Measurements from ENCODE around the gene WNT3A. TPM values are rescaled to one million over a fixed set of nuclear protein-coding genes. Genes with fewer than 3 reads are reported as not detected.

The WNT3A gene
- polyA plus RNA-seq, 1 donor, result not detected

DNA sequence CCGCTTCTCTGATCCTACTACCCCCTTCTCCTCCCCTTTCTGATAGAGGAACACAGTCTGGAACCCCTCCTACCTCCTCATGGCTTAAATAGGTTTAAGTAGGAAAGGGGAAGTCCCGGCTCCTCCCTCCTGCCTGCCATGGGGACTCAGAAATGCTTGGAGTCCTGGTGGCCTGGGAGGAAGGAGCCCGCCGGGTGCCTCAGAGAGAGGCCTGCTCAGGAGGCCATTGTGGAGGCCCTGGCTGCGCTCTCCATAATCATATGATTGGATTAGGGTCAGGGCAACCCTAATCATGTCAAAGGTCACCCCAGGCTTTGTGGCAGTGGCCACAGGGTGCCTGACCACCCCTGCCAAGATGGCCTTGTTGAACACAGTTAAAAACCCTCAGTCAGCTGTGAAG lies 29.0 kb downstream of the WNT3A start:
- no CpG with 5 or more reads among the region's 5 CpGs for WGBS (ENCODE audit: insufficient coverage, low lambda C conversion rate)
- H3K27me3 ChIP-seq (ENCODE audit: control insufficient read depth, insufficient read depth, low read length), result peaks cover 55% of the 10 kb centered on the region

GRCh38 chr1:228036701-228037231 lies 30.0 kb downstream of the WNT3A start:
- no peak for DNase-seq
- no CpG with 5 or more reads among the region's 8 CpGs for WGBS (ENCODE audit: insufficient coverage, low lambda C conversion rate)
- H3K36me3 ChIP-seq (ENCODE audit: control insufficient read depth, insufficient read depth, low read length), result no peaks in the 10 kb centered on the region
- no peaks in the 10 kb centered on the region for H3K9me3 ChIP-seq (ENCODE audit: control insufficient read depth, low read depth, low read length)
- H3K4me3 ChIP-seq (ENCODE audit: low read length), result no peak overlapping the region
- H3K4me1 ChIP-seq (ENCODE audit: control insufficient read depth, insufficient read depth, low read length), result no peaks in the 10 kb centered on the region
- no peak overlapping the region for H3K27ac ChIP-seq (ENCODE audit: low read length)
- H3K27me3 ChIP-seq (ENCODE audit: control insufficient read depth, insufficient read depth, low read length), result peaks cover 58% of the 10 kb centered on the region

More for the DNA sequence above, 29.0 kb downstream of the WNT3A start:
- H3K9me3 ChIP-seq (ENCODE audit: control insufficient read depth, low read depth, low read length), result no peaks in the 10 kb centered on the region
- no peaks in the 10 kb centered on the region for H3K36me3 ChIP-seq (ENCODE audit: control insufficient read depth, insufficient read depth, low read length)
- no peaks in the 10 kb centered on the region for H3K4me1 ChIP-seq (ENCODE audit: control insufficient read depth, insufficient read depth, low read length)
- no peak overlapping the region for H3K27ac ChIP-seq (ENCODE audit: low read length)
- H3K4me3 ChIP-seq (ENCODE audit: low read length), result no peak overlapping the region
- DNase-seq, result no peak

GRCh38 chr1:228037401-228038386 lies 30.9 kb downstream of the WNT3A start:
- no peak overlapping the region for H3K4me3 ChIP-seq (ENCODE audit: low read length)
- H3K27me3 ChIP-seq (ENCODE audit: control insufficient read depth, insufficient read depth, low read length), result peaks cover 58% of the 10 kb centered on the region
- H3K9me3 ChIP-seq (ENCODE audit: control insufficient read depth, low read depth, low read length), result peaks cover under 1% of the 10 kb centered on the region
- DNase-seq, result peak; percentile 26 to 43
- H3K27ac ChIP-seq (ENCODE audit: low read length), result no peak overlapping the region
- H3K36me3 ChIP-seq (ENCODE audit: control insufficient read depth, insufficient read depth, low read length), result no peaks in the 10 kb centered on the region
- no peaks in the 10 kb centered on the region for H3K4me1 ChIP-seq (ENCODE audit: control insufficient read depth, insufficient read depth, low read length)
- no CpG with 5 or more reads among the region's 80 CpGs for WGBS (ENCODE audit: insufficient coverage, low lambda C conversion rate)

DNA sequence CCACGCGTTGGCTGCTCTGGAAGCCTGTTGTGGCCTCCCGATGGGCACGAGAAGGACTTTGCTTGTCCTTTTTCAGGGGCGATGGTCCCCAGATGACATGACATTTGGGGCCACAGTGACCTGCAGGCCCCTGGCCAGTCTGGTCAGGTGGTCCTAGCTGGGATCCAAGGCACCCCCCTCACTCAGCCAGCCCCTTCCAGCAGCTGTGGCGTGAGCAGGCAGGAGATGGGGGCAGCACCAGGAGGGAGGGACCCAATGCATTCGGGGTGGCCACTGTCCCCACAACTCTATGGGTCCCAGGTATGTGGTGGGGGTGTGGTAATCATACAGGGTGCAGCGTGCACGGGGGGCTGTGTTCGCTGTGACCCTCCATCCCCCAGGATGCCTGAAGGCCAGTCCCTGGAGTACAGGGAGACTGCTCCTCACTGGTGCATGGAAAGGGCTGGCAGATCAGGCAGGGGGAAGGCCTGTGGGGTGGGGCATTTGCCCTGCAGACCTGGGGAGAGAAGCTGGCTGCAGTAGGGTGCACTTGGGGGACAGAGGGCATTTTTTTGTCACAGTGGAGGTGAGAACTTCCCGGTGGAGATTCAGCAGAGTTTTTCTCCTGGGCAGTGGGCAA lies 31.7 kb downstream of the WNT3A start:
- DNase-seq, result no peak
- Histone ChIP-seq H3K27ac (ENCODE audit: low read length) (no peak overlapping the region), H3K36me3 (ENCODE audit: control insufficient read depth, insufficient read depth, low read length) (no peaks in the 10 kb centered on the region), H3K4me3 (ENCODE audit: low read length) (no peak overlapping the region), H3K27me3 (ENCODE audit: control insufficient read depth, insufficient read depth, low read length) (peaks cover 61% of the 10 kb centered on the region), H3K9me3 (ENCODE audit: control insufficient read depth, low read depth, low read length) (peaks cover 2% of the 10 kb centered on the region), H3K4me1 (ENCODE audit: control insufficient read depth, insufficient read depth, low read length) (no peaks in the 10 kb centered on the region)
- no CpG with 5 or more reads among the region's 11 CpGs for WGBS (ENCODE audit: insufficient coverage, low lambda C conversion rate)

DNA sequence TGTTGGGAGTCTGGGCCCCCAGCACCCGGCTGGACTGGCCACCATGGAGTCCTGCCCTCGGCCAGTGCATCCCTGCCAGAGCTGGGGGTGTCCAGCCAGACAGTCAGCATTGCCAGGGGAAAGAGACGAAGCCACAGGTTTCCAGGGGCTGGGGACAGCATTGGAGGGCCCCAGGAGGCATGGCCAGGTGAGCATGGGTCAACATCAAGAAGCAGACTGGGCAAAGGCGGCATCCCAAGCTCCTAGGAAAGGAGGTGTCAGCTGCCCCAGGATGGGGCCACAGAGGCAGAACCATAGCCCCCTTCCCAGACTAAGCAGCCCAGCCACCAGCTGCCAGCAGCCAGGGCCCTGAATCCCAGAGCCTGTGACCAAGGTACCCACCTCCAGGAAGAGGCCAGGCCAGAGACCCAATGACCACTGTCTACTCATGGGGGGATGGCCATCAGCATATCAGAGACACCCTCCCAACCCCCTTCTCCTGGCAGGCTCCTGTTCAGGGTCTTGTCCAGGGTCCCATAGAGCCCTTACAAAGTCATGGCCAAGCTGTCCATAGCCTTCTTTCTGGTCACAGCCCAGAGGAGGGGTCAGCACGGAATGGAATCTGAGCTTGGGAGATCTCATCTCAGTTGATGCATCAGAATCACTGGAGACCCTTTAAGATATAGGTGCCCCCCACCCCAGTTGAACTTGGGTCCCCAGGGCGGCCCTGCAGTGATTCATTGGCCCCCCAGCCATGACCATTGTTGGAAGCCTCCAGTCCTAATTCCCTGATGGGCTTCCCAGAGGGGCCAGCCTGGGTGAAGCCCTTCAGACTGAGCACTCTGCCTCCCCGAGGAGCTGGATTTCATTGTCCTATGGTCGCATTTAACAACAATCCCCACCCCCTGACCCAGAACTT lies 32.5 kb downstream of the WNT3A start:
- no peaks in the 10 kb centered on the region for H3K36me3 ChIP-seq (ENCODE audit: control insufficient read depth, insufficient read depth, low read length)
- no peak overlapping the region for H3K27ac ChIP-seq (ENCODE audit: low read length)
- no CpG with 5 or more reads among the region's 8 CpGs for WGBS (ENCODE audit: insufficient coverage, low lambda C conversion rate)
- peaks cover 2% of the 10 kb centered on the region for H3K9me3 ChIP-seq (ENCODE audit: control insufficient read depth, low read depth, low read length)
- H3K4me1 ChIP-seq (ENCODE audit: control insufficient read depth, insufficient read depth, low read length), result no peaks in the 10 kb centered on the region
- peaks cover 61% of the 10 kb centered on the region for H3K27me3 ChIP-seq (ENCODE audit: control insufficient read depth, insufficient read depth, low read length)
- DNase-seq, result no peak
- no peak overlapping the region for H3K4me3 ChIP-seq (ENCODE audit: low read length)

- H3K4me1 ChIP-seq (ENCODE audit: control insufficient read depth, insufficient read depth, low read length), result no peaks in the 10 kb centered on the region
- H3K27ac ChIP-seq (ENCODE audit: low read length), result no peak overlapping the region
- H3K4me3 ChIP-seq (ENCODE audit: low read length), result no peak overlapping the region
- no CpG with 5 or more reads among the region's 3 CpGs for WGBS (ENCODE audit: insufficient coverage, low lambda C conversion rate)
- no peaks in the 10 kb centered on the region for H3K36me3 ChIP-seq (ENCODE audit: control insufficient read depth, insufficient read depth, low read length)
- H3K27me3 ChIP-seq (ENCODE audit: control insufficient read depth, insufficient read depth, low read length), result peaks cover 60% of the 10 kb centered on the region
- H3K9me3 ChIP-seq (ENCODE audit: control insufficient read depth, low read depth, low read length), result peaks cover 2% of the 10 kb centered on the region
- DNase-seq, result no peak
These were observed 33.2 kb downstream of the WNT3A start for GRCh38 chr1:228039986-228040385.

DNA sequence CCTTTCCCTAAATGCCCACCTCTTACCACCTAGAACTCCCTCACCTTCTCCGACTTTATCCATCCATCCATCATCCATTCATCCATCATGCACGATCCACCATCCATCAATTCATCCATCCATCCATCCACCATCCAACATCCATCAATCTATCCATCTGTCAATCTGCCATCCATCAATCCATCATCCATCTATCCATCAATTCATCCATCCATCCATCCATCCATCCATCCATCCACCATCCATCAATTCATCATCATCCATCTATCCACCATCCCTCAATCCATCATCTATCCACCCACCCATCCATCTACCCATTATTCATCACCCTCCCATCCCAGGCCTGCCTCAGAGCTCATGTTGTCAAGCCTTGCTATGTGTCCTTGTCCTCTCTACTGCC lies 34.5 kb downstream of the WNT3A start:
- Histone ChIP-seq H3K4me3 (ENCODE audit: low read length) (no peak overlapping the region), H3K27ac (ENCODE audit: low read length) (no peak overlapping the region), H3K27me3 (ENCODE audit: control insufficient read depth, insufficient read depth, low read length) (peaks cover 50% of the 10 kb centered on the region), H3K4me1 (ENCODE audit: control insufficient read depth, insufficient read depth, low read length) (no peaks in the 10 kb centered on the region), H3K9me3 (ENCODE audit: control insufficient read depth, low read depth, low read length) (peaks cover 2% of the 10 kb centered on the region), H3K36me3 (ENCODE audit: control insufficient read depth, insufficient read depth, low read length) (no peaks in the 10 kb centered on the region)
- 57% methylated on average over 1 of the region's 2 CpGs for WGBS (ENCODE audit: insufficient coverage, low lambda C conversion rate)
- no peak for DNase-seq

DNA sequence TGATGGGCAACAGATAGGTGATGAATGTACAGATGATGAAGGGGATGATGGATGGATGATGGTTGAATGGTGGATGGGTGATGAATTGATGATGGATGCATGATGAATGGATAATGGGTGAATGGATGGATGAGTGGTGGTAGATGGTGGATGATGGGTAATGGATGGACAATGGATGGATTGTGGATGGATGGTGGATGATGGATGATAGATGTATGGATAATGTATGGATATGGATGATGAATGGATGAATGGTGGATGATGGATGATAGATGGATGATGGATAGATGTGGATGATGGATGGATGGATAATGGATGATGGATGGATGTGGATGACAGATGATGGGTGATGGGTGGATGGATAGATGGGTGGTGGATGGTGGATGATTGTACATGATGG lies 35.7 kb downstream of the WNT3A start:
- H3K4me1 ChIP-seq (ENCODE audit: control insufficient read depth, insufficient read depth, low read length), result no peaks in the 10 kb centered on the region
- H3K27me3 ChIP-seq (ENCODE audit: control insufficient read depth, insufficient read depth, low read length), result peaks cover 38% of the 10 kb centered on the region
- no peak overlapping the region for H3K27ac ChIP-seq (ENCODE audit: low read length)
- H3K9me3 ChIP-seq (ENCODE audit: control insufficient read depth, low read depth, low read length), result peaks cover 2% of the 10 kb centered on the region
- DNase-seq, result no peak
- no peaks in the 10 kb centered on the region for H3K36me3 ChIP-seq (ENCODE audit: control insufficient read depth, insufficient read depth, low read length)
- no peak overlapping the region for H3K4me3 ChIP-seq (ENCODE audit: low read length)

GRCh38 chr1:228043281-228043848 lies 36.6 kb downstream of the WNT3A start:
- 100% methylated on average over 1 of the region's 7 CpGs for WGBS (ENCODE audit: insufficient coverage, low lambda C conversion rate)
- H3K27me3 ChIP-seq (ENCODE audit: control insufficient read depth, insufficient read depth, low read length), result peaks cover 29% of the 10 kb centered on the region

More at GRCh38 chr1:228043281-228043848, 36.6 kb downstream of the WNT3A start:
- no peak for DNase-seq
- Histone ChIP-seq H3K9me3 (ENCODE audit: control insufficient read depth, low read depth, low read length) (peaks cover 2% of the 10 kb centered on the region), H3K36me3 (ENCODE audit: control insufficient read depth, insufficient read depth, low read length) (no peaks in the 10 kb centered on the region), H3K27ac (ENCODE audit: low read length) (no peak overlapping the region), H3K4me1 (ENCODE audit: control insufficient read depth, insufficient read depth, low read length) (no peaks in the 10 kb centered on the region), H3K4me3 (ENCODE audit: low read length) (no peak overlapping the region)

All from large intestine (tissue), 3 donors.